HG02870 (cell line): ENCODE measurements around the gene RFPL4A.
"Not testable (repeated sequence)": the region's sequence is repeated elsewhere in the genome, so short reads cannot be mapped to it uniquely, and the experiment has no call there.

Source experiments
- ATAC-seq: cut with Tn5 transposase; IDR thresholded peaks from one replicate; pipeline ENCODE4 v1.9.1; 2021; ENCODE audit warnings: mild to moderate bottlenecking, moderate library complexity; ENCODE audit not compliant: unreplicated experiment

RFPL4A gene

GRCh38 chr19:55758797-55759196 lies at the start of gene RFPL4A:
TSS of gene RFPL4A (plus strand) at chr19:55759097. CDS start at chr19:55761801, 2,704 bp downstream.
- not testable (repeated sequence) for ATAC-seq

GRCh38 chr19:55711719-55712118 lies 47.2 kb upstream of the RFPL4A start:
- ATAC-seq: no peak

GRCh38 chr19:55712804-55713631 lies 45.9 kb upstream of the RFPL4A start:
- no peak for ATAC-seq

- no peak for ATAC-seq
Measured at GRCh38 chr19:55716531-55716930, 42.4 kb upstream of the RFPL4A start.

- no peak for ATAC-seq
Measured at GRCh38 chr19:55717251-55717650, 41.6 kb upstream of the RFPL4A start.

GRCh38 chr19:55717879-55718711 lies 40.8 kb upstream of the RFPL4A start:
- ATAC-seq: not testable (repeated sequence)

- no peak for ATAC-seq
Measured at GRCh38 chr19:55720214-55720746, 38.6 kb upstream of the RFPL4A start.

GRCh38 chr19:55720801-55721200 lies 38.1 kb upstream of the RFPL4A start:
- ATAC-seq: no peak

GRCh38 chr19:55723491-55723890 lies 35.4 kb upstream of the RFPL4A start:
- no peak for ATAC-seq

GRCh38 chr19:55730378-55730777 lies 28.5 kb upstream of the RFPL4A start:
- not testable (repeated sequence) for ATAC-seq

GRCh38 chr19:55738302-55738701 lies 20.6 kb upstream of the RFPL4A start, which contains the start of gene NLRP9:
TSS of gene NLRP9 (minus strand) at chr19:55738402. CDS start at chr19:55738374, 28 bp downstream.
- ATAC-seq: no peak

- no peak for ATAC-seq
Measured at GRCh38 chr19:55750715-55751114, 8.2 kb upstream of the RFPL4A start.

GRCh38 chr19:55753401-55753800 lies 5.5 kb upstream of the RFPL4A start:
- no peak for ATAC-seq

GRCh38 chr19:55756808-55757207 lies 2.1 kb upstream of the RFPL4A start:
- not testable (repeated sequence) for ATAC-seq

- no peak for ATAC-seq
Measured at GRCh38 chr19:55766466-55766865, 7.6 kb downstream of the RFPL4A start.

- not testable (repeated sequence) for ATAC-seq
Measured at GRCh38 chr19:55768818-55769217, 9.9 kb downstream of the RFPL4A start, which contains the start of gene RFPL4AL1. TSS of gene RFPL4AL1 (plus strand) at chr19:55769118. CDS start at chr19:55771805, 2,687 bp downstream.

- ATAC-seq: not testable (repeated sequence)
Measured at GRCh38 chr19:55769632-55770031, 10.7 kb downstream of the RFPL4A start.

- no peak for ATAC-seq
Measured at GRCh38 chr19:55777528-55777927, 18.6 kb downstream of the RFPL4A start.

GRCh38 chr19:55778331-55778730 lies 19.4 kb downstream of the RFPL4A start:
- ATAC-seq: no peak

- ATAC-seq: no peak
Measured at GRCh38 chr19:55781112-55781511, 22.2 kb downstream of the RFPL4A start.

GRCh38 chr19:55795021-55795420 lies 36.1 kb downstream of the RFPL4A start:
- no peak for ATAC-seq
